H9 (cell line): ENCODE results near the gene UBE3A. TPM values are rescaled to one million over a fixed set of nuclear protein-coding genes. Genes with fewer than 3 reads are reported as not detected.

Experiments
- DNase-seq: peaks from one replicate; pipeline ENCODE4 v3.0.0-alpha.2; 2017
- H2AFZ ChIP-seq: one replicate; pipeline ENCODE4 v1.6.1; 2013; ENCODE audit warnings: mild to moderate bottlenecking, low read length, control low read depth, moderate library complexity
- H2AK5ac ChIP-seq: 2 replicates; pipeline ENCODE4 v1.6.1; 2013; ENCODE audit warnings: low read length, control low read depth, mixed read lengths; ENCODE audit not compliant: insufficient read length
- H2BK120ac ChIP-seq: one replicate; pipeline ENCODE4 v1.6.1; 2013; ENCODE audit warnings: low read depth, mild to moderate bottlenecking, low read length, control low read depth, inconsistent platforms; ENCODE audit not compliant: poor library complexity, severe bottlenecking
- H2BK12ac ChIP-seq: 2 replicates; pipeline ENCODE4 v1.6.1; 2013; ENCODE audit warnings: low read length, control low read depth, mixed read lengths, low read depth; ENCODE audit not compliant: insufficient read length
- H2BK15ac ChIP-seq: 2 replicates; pipeline ENCODE4 v1.6.1; 2013; ENCODE audit warnings: low read depth, low read length, control low read depth
- H2BK20ac ChIP-seq: one replicate; pipeline ENCODE4 v1.6.1; 2013; ENCODE audit warnings: low read depth, mild to moderate bottlenecking, low read length, control low read depth, inconsistent platforms; ENCODE audit not compliant: poor library complexity, severe bottlenecking
- H2BK5ac ChIP-seq: 2 replicates; pipeline ENCODE4 v1.6.1; 2013; ENCODE audit warnings: low read length, control low read depth, mixed read lengths; ENCODE audit not compliant: insufficient read length
- H3K14ac ChIP-seq: 2 replicates; pipeline ENCODE4 v1.6.1; 2013; ENCODE audit warnings: low read length, control low read depth; ENCODE audit not compliant: insufficient read depth
- H3K18ac ChIP-seq: 2 replicates; pipeline ENCODE4 v1.6.1; 2013; ENCODE audit warnings: low read depth, mild to moderate bottlenecking, mixed read lengths, low read length, control low read depth; ENCODE audit not compliant: insufficient read length
- H3K23ac ChIP-seq: 2 replicates; pipeline ENCODE4 v1.6.1; 2013; ENCODE audit warnings: low read length, control low read depth, mixed read lengths, low read depth; ENCODE audit not compliant: insufficient read length
- H3K23me2 ChIP-seq: 2 replicates; pipeline ENCODE4 v1.6.1; 2013; ENCODE audit warnings: low read depth, mild to moderate bottlenecking, mixed read lengths, low read length, control low read depth; ENCODE audit not compliant: insufficient read length, poor library complexity, severe bottlenecking
- H3K27ac ChIP-seq: 2 replicates; pipeline ENCODE4 v1.5.1; 2013; ENCODE audit warnings: low read length, control low read depth, mixed read lengths, low read depth; ENCODE audit not compliant: insufficient read length
- H3K27me3 ChIP-seq: 2 replicates; pipeline ENCODE4 v1.6.1; 2013; ENCODE audit warnings: low read length, control low read depth, inconsistent platforms; ENCODE audit not compliant: insufficient read depth
- H3K4ac ChIP-seq: 2 replicates; pipeline ENCODE4 v1.6.1; 2013; ENCODE audit warnings: low read depth, mild to moderate bottlenecking, control low read depth, inconsistent platforms, low read length, moderate library complexity
- H3K4me1 ChIP-seq: 2 replicates; pipeline ENCODE4 v1.6.1; 2013; ENCODE audit warnings: low read length, control low read depth, inconsistent platforms; ENCODE audit not compliant: insufficient read depth
- H3K4me2 ChIP-seq: 2 replicates; pipeline ENCODE4 v1.6.1; 2013; ENCODE audit warnings: low read length, control low read depth, mixed read lengths; ENCODE audit not compliant: insufficient read length, insufficient read depth
- H3K56ac ChIP-seq: 2 replicates; pipeline ENCODE4 v1.6.1; 2013; ENCODE audit warnings: low read depth, mild to moderate bottlenecking, mixed read lengths, low read length, control low read depth; ENCODE audit not compliant: insufficient read length
- H3K79me1 ChIP-seq: 2 replicates; pipeline ENCODE4 v1.6.1; 2013; ENCODE audit warnings: low read depth, mild to moderate bottlenecking, moderate library complexity, low read length, control low read depth, inconsistent platforms; ENCODE audit not compliant: insufficient read depth, poor library complexity, severe bottlenecking
- H3K79me2 ChIP-seq: 2 replicates; pipeline ENCODE4 v1.6.1; 2013; ENCODE audit warnings: low read length, control low read depth, inconsistent platforms; ENCODE audit not compliant: insufficient read depth
- H3K9ac ChIP-seq: 2 replicates; pipeline ENCODE4 v1.6.1; 2013; ENCODE audit warnings: low read length, control low read depth, mixed read lengths; ENCODE audit not compliant: insufficient read length; ENCODE audit errors: extremely low read depth
- H3K9me3 ChIP-seq: one replicate; pipeline ENCODE4 v1.6.1; 2013; ENCODE audit warnings: low read depth, low read length, inconsistent platforms; ENCODE audit not compliant: control insufficient read depth
- H3T11ph ChIP-seq: one replicate; pipeline ENCODE4 v1.6.1; 2013; ENCODE audit warnings: mild to moderate bottlenecking, low read length, control low read depth, inconsistent platforms
- H4K20me1 ChIP-seq: one replicate; pipeline ENCODE4 v1.6.1; 2013; ENCODE audit not compliant: control insufficient read depth, insufficient read length, insufficient read depth
- H4K5ac ChIP-seq: 2 replicates; pipeline ENCODE4 v1.6.1; 2013; ENCODE audit warnings: low read depth, mild to moderate bottlenecking, mixed read lengths, low read length, control low read depth; ENCODE audit not compliant: insufficient read length
- H4K8ac ChIP-seq: replicated peaks from 2 replicates; pipeline ENCODE4 v1.6.1; 2013; ENCODE audit warnings: low read length, control low read depth, mixed read lengths, low read depth; ENCODE audit not compliant: insufficient read length
- H4K91ac ChIP-seq: 2 replicates; pipeline ENCODE4 v1.6.1; 2013; ENCODE audit warnings: low read depth, mild to moderate bottlenecking, moderate library complexity, mixed read lengths, low read length, control low read depth; ENCODE audit not compliant: insufficient read length
- H3K27ac Mint-ChIP-seq, 3 experiments: 2 replicates in 2 of 3; 3 replicates in 1 of 3; pipeline ENCODE4 v1.8.0; 2020 to 2021; ENCODE audit warnings: mixed read lengths in 3 of 3, mild to moderate bottlenecking in 1 of 3, moderate library complexity in 1 of 3
- H3K27me3 Mint-ChIP-seq: 2 replicates; pipeline ENCODE4 v1.8.0; 2021; ENCODE audit warnings: low read depth, mild to moderate bottlenecking, moderate library complexity, mixed read lengths
- H3K36me3 Mint-ChIP-seq, 3 experiments: 2 replicates in 2 of 3; 3 replicates in 1 of 3; pipeline ENCODE4 v1.8.0; 2020 to 2021; ENCODE audit warnings: low read depth in 3 of 3, mixed read lengths in 3 of 3; ENCODE audit not compliant: insufficient read depth in 1 of 3
- H3K4me1 Mint-ChIP-seq, 2 experiments: 2 replicates each; pipeline ENCODE4 v1.8.0; 2020; ENCODE audit warnings: mixed read lengths in 2 of 2
- H3K4me3 Mint-ChIP-seq, 2 experiments: 2 replicates in 1 of 2; 3 replicates in 1 of 2; pipeline ENCODE4 v1.8.0; 2020 to 2021; ENCODE audit warnings: mild to moderate bottlenecking in 2 of 2, mixed read lengths in 2 of 2, moderate library complexity in 1 of 2
- H3K9me3 Mint-ChIP-seq, 2 experiments: 2 replicates in 1 of 2; 3 replicates in 1 of 2; pipeline ENCODE4 v1.8.0; 2020; ENCODE audit warnings: mild to moderate bottlenecking in 2 of 2, mixed read lengths in 2 of 2, moderate library complexity in 1 of 2
- whole genome bisulfite sequencing: extraction: QIAGEN DNeasy Blood & Tissue Kit; methylation state at CpG from one replicate; pipeline ENCODE4 v1.1.7; 2013; ENCODE audit warnings: missing lambda C conversion rate, low lambda C conversion rate, mixed read lengths; ENCODE audit not compliant: insufficient read length; ENCODE audit errors: extremely low coverage; 5-methylcytosine and 5-hydroxymethylcytosine counted together
- total RNA-seq: library from RNA; stranded (reverse); gene quantifications from 2 replicates; pipeline ENCODE4 v1.2.1, GENCODE V29; 2021
- TF ChIP-seq, protein P1 (sequence below): fragments of 200-600 bp; sonication (generic); conservative IDR thresholded peaks from 3 replicates; pipeline ENCODE4 v1.8.0; 2021; ENCODE audit warnings: antibody characterized with exemption, mild to moderate bottlenecking

UBE3A gene
- total RNA-seq, 1 experiment from 2014 or later = 108 TPM

DNA sequence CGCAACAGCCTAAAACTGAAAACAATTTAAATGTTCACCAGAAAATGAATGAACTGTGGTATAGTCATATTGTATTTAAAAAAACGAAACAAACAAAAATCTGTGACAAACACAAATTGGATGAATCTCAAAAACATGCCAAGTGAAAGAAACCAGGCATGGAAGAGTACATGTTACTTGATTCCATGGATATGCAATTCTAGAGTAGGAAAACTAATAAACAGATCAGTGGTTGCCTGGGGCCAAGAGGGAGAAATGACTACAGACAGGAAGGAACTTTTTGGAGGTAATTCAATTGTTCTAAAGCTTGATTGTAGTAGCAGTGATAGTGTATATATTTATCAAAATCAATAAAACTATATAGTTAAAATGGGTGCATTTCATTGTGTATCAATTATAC, 16.8 kb downstream of the UBE3A start:
- Histone ChIP-seq H3K9me3 (no peaks in the 10 kb centered on the region), H2BK20ac (no peak overlapping the region), H3K18ac (no peak overlapping the region), H4K91ac (no peak overlapping the region), H4K8ac (no peak overlapping the region), H3K9ac (no peak overlapping the region), H3K56ac (no peak overlapping the region), H4K20me1 (no peaks in the 10 kb centered on the region), H3K79me2 (peaks cover 39% of the 10 kb centered on the region; the same call in 1 of the 2 replicates), H3K27ac (no peak overlapping the region), H3K4me2 (no peak overlapping the region), H3K14ac (no peak overlapping the region), H3K23ac (no peak overlapping the region), H3K79me1 (peaks cover 2% of the 10 kb centered on the region), H2AFZ (no peak overlapping the region), H3K27me3 (no peaks in the 10 kb centered on the region), H2BK120ac (no peak overlapping the region), H3K23me2 (no peaks in the 10 kb centered on the region), H2BK5ac (no peak overlapping the region), H3K4me1 (no peaks in the 10 kb centered on the region), H2AK5ac (no peak overlapping the region), H2BK15ac (no peak overlapping the region), H3K4ac (no peak overlapping the region), H3T11ph (no peak overlapping the region), H4K5ac (no peak overlapping the region), H2BK12ac (no peak overlapping the region)
- no peak for DNase-seq
- H3K27me3 Mint-ChIP-seq = no peaks in the 10 kb centered on the region
- TF ChIP-seq, protein P1, sequence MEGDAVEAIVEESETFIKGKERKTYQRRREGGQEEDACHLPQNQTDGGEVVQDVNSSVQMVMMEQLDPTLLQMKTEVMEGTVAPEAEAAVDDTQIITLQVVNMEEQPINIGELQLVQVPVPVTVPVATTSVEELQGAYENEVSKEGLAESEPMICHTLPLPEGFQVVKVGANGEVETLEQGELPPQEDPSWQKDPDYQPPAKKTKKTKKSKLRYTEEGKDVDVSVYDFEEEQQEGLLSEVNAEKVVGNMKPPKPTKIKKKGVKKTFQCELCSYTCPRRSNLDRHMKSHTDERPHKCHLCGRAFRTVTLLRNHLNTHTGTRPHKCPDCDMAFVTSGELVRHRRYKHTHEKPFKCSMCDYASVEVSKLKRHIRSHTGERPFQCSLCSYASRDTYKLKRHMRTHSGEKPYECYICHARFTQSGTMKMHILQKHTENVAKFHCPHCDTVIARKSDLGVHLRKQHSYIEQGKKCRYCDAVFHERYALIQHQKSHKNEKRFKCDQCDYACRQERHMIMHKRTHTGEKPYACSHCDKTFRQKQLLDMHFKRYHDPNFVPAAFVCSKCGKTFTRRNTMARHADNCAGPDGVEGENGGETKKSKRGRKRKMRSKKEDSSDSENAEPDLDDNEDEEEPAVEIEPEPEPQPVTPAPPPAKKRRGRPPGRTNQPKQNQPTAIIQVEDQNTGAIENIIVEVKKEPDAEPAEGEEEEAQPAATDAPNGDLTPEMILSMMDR = no peak
- peaks cover 26 to 31% of the 10 kb centered on the region in 2 experiments for H3K4me1 Mint-ChIP-seq
- WGBS = no CpG with 5 or more reads among the region's 2 CpGs
- no peak overlapping the region for H3K27ac Mint-ChIP-seq
- no peak overlapping the region for H3K4me3 Mint-ChIP-seq
- peaks cover 5 to 12% (median 8%) of the 10 kb centered on the region in 3 experiments; a peak in 6 of 7 replicates for H3K36me3 Mint-ChIP-seq
- H3K9me3 Mint-ChIP-seq = peaks cover 0 to 3% of the 10 kb centered on the region in 2 experiments; a peak in 2 of 5 replicates
